PFSK-1 (cell line): ENCODE measurements around the gene MID2.

Source experiments
- FOXP2 ChIP-seq: optimal IDR thresholded peaks from 2 replicates; pipeline ENCODE3; 2011; ENCODE audit warnings: borderline replicate concordance, control low read depth, inconsistent platforms; ENCODE audit not compliant: insufficient read depth; ENCODE audit errors: extremely low read length, extremely low read depth
- POLR2AphosphoS5 ChIP-seq: IDR thresholded peaks from 2 replicates; pipeline ENCODE4 v1.6.1; 2012; ENCODE audit warnings: low read depth, mild to moderate bottlenecking, control low read depth, low read length, moderate library complexity
- SIN3A ChIP-seq: IDR thresholded peaks from 2 replicates; pipeline ENCODE4 v1.6.1; 2012; ENCODE audit warnings: mild to moderate bottlenecking, low read length, moderate library complexity, borderline replicate concordance; ENCODE audit not compliant: insufficient read depth
- TAF1 ChIP-seq: IDR thresholded peaks from 2 replicates; pipeline ENCODE4 v1.6.1; 2012; ENCODE audit warnings: low read length, control low read depth, borderline replicate concordance; ENCODE audit not compliant: insufficient read depth
- TF ChIP-seq, protein P1 (sequence below), 2 experiments: IDR thresholded peaks; 2 replicates each; pipeline versions ENCODE4 v1.6.1 to v1.8.0; 2011 to 2012; ENCODE audit warnings: low read depth in 2 of 2, low read length in 2 of 2, control low read depth in 1 of 2, inconsistent platforms in 1 of 2, mild to moderate bottlenecking in 1 of 2, moderate library complexity in 1 of 2; ENCODE audit not compliant: insufficient read depth in 1 of 2

Gene MID2

DNA sequence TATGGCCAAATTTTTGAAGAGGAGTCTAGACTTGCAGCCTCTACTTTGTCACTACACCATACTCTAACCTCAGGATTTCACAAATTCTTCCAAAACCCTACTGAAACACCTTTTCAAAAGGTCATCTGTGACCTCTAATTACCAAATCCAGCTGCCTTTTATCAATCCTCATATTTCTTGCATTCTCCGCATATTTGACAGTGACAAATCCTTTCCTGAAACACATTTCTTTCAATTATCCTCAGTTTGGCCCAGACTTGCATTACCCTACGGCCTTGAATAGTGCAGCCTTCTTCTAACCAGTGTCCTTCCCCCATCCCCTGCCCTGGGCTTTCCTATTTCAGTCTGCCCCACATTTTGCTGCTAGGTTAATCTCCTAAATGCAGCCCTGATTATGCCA is 25.5 kb downstream of the MID2 start:
- TF ChIP-seq TAF1 (no peak), FOXP2 (no peak), POLR2AphosphoS5 (no peak), SIN3A (no peak)
- TF ChIP-seq, protein P1, sequence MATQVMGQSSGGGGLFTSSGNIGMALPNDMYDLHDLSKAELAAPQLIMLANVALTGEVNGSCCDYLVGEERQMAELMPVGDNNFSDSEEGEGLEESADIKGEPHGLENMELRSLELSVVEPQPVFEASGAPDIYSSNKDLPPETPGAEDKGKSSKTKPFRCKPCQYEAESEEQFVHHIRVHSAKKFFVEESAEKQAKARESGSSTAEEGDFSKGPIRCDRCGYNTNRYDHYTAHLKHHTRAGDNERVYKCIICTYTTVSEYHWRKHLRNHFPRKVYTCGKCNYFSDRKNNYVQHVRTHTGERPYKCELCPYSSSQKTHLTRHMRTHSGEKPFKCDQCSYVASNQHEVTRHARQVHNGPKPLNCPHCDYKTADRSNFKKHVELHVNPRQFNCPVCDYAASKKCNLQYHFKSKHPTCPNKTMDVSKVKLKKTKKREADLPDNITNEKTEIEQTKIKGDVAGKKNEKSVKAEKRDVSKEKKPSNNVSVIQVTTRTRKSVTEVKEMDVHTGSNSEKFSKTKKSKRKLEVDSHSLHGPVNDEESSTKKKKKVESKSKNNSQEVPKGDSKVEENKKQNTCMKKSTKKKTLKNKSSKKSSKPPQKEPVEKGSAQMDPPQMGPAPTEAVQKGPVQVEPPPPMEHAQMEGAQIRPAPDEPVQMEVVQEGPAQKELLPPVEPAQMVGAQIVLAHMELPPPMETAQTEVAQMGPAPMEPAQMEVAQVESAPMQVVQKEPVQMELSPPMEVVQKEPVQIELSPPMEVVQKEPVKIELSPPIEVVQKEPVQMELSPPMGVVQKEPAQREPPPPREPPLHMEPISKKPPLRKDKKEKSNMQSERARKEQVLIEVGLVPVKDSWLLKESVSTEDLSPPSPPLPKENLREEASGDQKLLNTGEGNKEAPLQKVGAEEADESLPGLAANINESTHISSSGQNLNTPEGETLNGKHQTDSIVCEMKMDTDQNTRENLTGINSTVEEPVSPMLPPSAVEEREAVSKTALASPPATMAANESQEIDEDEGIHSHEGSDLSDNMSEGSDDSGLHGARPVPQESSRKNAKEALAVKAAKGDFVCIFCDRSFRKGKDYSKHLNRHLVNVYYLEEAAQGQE (IDR thresholded peaks at IDR 0.05; ENCODE audit: insufficient read depth in 1 of 2, low read depth in 2 of 2, low read length in 2 of 2) = no peak

DNA sequence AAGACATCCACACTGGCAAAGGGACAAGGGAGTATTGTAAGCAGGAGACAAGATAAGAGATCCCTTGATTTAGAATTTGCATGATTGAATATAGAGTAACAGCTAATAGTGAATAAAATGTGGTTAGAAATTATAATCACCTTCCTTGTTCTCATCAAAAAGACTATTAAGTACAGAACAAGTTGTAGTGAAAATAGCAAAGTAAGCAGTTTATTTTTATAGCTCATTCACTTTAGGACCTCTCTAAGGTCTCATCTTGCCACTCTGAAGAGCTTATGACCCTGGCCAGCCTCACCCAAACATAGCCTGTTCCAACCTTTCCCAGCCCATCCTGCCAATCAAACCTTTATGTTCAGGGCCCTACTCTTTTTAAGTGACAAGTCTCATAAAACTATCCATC is 30.6 kb downstream of the MID2 start:
- TF ChIP-seq POLR2AphosphoS5 (no peak), FOXP2 (no peak), SIN3A (no peak), TAF1 (no peak)
- TF ChIP-seq, protein P1 (IDR thresholded peaks at IDR 0.05; ENCODE audit: insufficient read depth in 1 of 2, low read depth in 2 of 2, low read length in 2 of 2) = no peak

DNA sequence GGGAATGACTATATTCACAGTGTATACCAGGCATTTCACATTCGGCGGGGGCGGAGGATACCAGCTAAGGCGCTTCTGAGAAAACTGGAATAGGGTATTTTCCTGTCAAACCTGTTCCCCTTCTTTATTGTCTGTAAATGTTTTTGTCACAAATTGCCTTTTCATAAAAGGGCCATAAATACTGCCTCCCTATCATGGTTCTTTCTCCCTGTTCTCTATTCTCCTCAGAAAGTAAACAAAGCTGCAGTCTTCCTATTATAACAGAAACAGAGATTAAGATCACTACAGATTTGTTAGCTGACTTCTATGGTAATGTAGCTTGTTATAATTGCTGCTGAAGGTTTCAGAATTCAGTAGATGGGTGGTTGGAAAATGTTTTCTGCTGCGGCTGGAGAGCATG is 32.2 kb downstream of the MID2 start:
- no peak for TF ChIP-seq POLR2AphosphoS5
- TF ChIP-seq TAF1 = no peak
- TF ChIP-seq, protein P1 (IDR thresholded peaks at IDR 0.05; ENCODE audit: insufficient read depth in 1 of 2, low read depth in 2 of 2, low read length in 2 of 2) = no peak
- TF ChIP-seq SIN3A = no peak
- TF ChIP-seq FOXP2 = no peak

DNA sequence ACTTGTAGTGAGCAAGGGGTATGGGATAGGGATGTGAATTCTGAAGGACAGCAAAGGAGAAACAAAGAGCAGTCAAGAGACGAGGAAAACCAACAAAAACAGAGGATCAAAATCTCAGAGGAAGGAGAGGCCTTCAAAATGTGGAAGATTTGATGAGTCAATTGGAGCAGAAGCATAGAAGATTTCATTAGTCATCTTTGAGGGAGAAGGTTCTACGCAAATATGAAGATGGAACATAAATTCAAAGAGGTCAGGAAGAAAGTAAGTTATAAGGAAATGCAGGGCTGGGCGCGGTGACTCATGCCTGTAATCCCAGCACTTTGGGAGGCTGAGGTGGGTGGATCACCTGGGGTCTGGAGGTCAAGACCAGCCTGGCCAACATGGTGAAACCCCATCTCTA is 35.4 kb downstream of the MID2 start:
- TF ChIP-seq FOXP2 = no peak
- TF ChIP-seq, protein P1 (IDR thresholded peaks at IDR 0.05; ENCODE audit: insufficient read depth in 1 of 2, low read depth in 2 of 2, low read length in 2 of 2) = no peak
- TF ChIP-seq TAF1 = no peak
- no peak for TF ChIP-seq POLR2AphosphoS5
- TF ChIP-seq SIN3A = no peak

DNA sequence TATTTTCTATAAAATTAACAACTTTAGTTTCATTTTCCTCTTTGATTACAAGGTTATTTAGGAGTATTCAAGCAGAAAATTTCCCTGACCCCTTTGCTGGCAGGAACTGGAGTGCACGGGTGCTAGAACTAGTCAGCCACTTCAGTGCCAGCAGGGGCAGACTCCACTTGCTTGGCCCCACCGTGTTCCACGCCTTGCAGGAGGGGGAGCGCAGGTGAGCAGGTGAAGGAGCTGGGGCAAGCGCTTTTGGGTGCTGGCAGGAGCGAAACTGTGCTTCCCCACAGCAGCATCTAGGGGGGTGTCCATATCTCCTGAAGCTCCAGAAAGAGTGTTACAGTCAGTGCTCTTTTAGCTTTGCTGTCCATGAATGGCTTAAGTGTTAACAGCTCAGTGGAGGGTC is 45.5 kb downstream of the MID2 start:
- TF ChIP-seq SIN3A (no peak), POLR2AphosphoS5 (no peak), FOXP2 (no peak), TAF1 (no peak)
- TF ChIP-seq, protein P1 (IDR thresholded peaks at IDR 0.05; ENCODE audit: insufficient read depth in 1 of 2, low read depth in 2 of 2, low read length in 2 of 2) = no peak
